Adipose tissue (tissue), 3 donors: ENCODE measurements around the gene PRELID3B. TPM values are rescaled to one million over a fixed set of nuclear protein-coding genes. Genes with fewer than 3 reads are reported as not detected.

Experiments used
- H3K27ac ChIP-seq: one replicate; pipeline ENCODE4 v1.5.1; 2013; ENCODE audit warnings: low read depth, low read length
- WGBS, 3 donors: extraction: QIAGEN DNeasy Blood & Tissue Kit; methylation state at CpG; one replicate each; pipeline ENCODE4 v1.1.7; 2013; 5-methylcytosine and 5-hydroxymethylcytosine counted together
- polyA plus RNA-seq, 3 donors: library from polyadenylated mRNA; stranded (reverse); fragments of 200-250 nt; gene quantifications; one replicate each; pipeline ENCODE4 v1.2.3, GENCODE V29; 2013
- donor health status: healthy with polysubstance abuse.
- donor health status: Bipolar disorder and iron deficiency.
- donor health status: healthy.

PRELID3B gene
- polyA plus RNA-seq, 3 donors, result 16.3 to 34.1 (median 25.4) TPM

GRCh38 chr20:58990651-58991445, 51.7 kb downstream of the PRELID3B start:
- 91 to 95% (median 95%) methylated on average over 14 of the region's 14 CpGs for WGBS, 3 donors
- H3K27ac ChIP-seq, result no peak overlapping the region

GRCh38 chr20:58989196-58989595, 53.4 kb downstream of the PRELID3B start:
- no peak overlapping the region for H3K27ac ChIP-seq
- WGBS, 3 donors, result 90 to 92% (median 91%) methylated on average over 10 of the region's 10 CpGs

GRCh38 chr20:58988565-58988882, 54.1 kb downstream of the PRELID3B start:
- H3K27ac ChIP-seq, result no peak overlapping the region
- 93 to 96% (median 94%) methylated on average over 6 of the region's 6 CpGs for WGBS, 3 donors

- 78 to 91% (median 87%) methylated on average over 9 of the region's 9 CpGs for WGBS, 3 donors
- no peak overlapping the region for H3K27ac ChIP-seq
Observed at GRCh38 chr20:58987790-58988564, 54.6 kb downstream of the PRELID3B start.

- H3K27ac ChIP-seq, result no peak overlapping the region
- WGBS, 3 donors, result 87 to 90% (median 90%) methylated on average over 8 of the region's 8 CpGs
Observed at GRCh38 chr20:58986968-58987517, 55.5 kb downstream of the PRELID3B start.

- no peak overlapping the region for H3K27ac ChIP-seq
- 80 to 88% (median 86%) methylated on average over 9 of the region's 9 CpGs for WGBS, 3 donors
Observed at GRCh38 chr20:58986286-58986967, 56.2 kb downstream of the PRELID3B start.

- WGBS, 3 donors, result 60 to 72% (median 67%) methylated on average over 5 of the region's 5 CpGs
- H3K27ac ChIP-seq, result no peak overlapping the region
Observed at GRCh38 chr20:58985656-58986055, 56.9 kb downstream of the PRELID3B start.

GRCh38 chr20:58984691-58985090, 57.9 kb downstream of the PRELID3B start:
- H3K27ac ChIP-seq, result no peak overlapping the region
- WGBS, 3 donors, result 79 to 93% (median 92%) methylated on average over 6 of the region's 6 CpGs

Other genes starting within 250 kb of the PRELID3B start
- gene GNAS-AS1, start 191.9 kb downstream of the PRELID3B start, polyA plus RNA-seq, result under 1 TPM; 0.12 to 0.60 (median 0.34) TPM
- gene GNAS, start 190.1 kb downstream of the PRELID3B start, polyA plus RNA-seq, result 100 to 1,000 TPM; 496 to 977 (median 949) TPM
- 10 to 100 TPM; 27.8 to 42.7 (median 40.0) TPM for gene NELFCD, start 61.5 kb downstream of the PRELID3B start, polyA plus RNA-seq
- gene CTSZ, start 35.5 kb downstream of the PRELID3B start, polyA plus RNA-seq, result 100 to 1,000 TPM in 2 of 3 donors, 10 to 100 TPM in 1; 62.8 to 212 (median 149) TPM
- gene TUBB1, start 23.4 kb downstream of the PRELID3B start, polyA plus RNA-seq, result under 1 TPM; 0.10 to 0.34 (median 0.10) TPM
- 10 to 100 TPM; 21.7 to 84.9 (median 77.4) TPM for gene ATP5F1E, start 10.5 kb downstream of the PRELID3B start, polyA plus RNA-seq
- gene ZNF831, start 121.0 kb upstream of the PRELID3B start, polyA plus RNA-seq, result under 1 TPM; 0.18 to 0.24 (median 0.22) TPM